AG10803 (cell line): ENCODE results near the gene NCK2.

Experiments used
- DNase-seq: peaks from one replicate; pipeline ENCODE4 v3.0.0; 2010; ENCODE audit warnings: low read depth
- H3K4me3 ChIP-seq: 2 replicates; pipeline ENCODE4 v1.5.1; 2011; ENCODE audit warnings: mild to moderate bottlenecking, low read length, control low read depth
- CTCF ChIP-seq: conservative IDR thresholded peaks from 2 replicates; pipeline ENCODE4 v1.5.1; 2011; ENCODE audit warnings: mild to moderate bottlenecking, low read length, control low read depth, inconsistent platforms

The NCK2 gene

GRCh38 chr2:105845976-105846375, 101.3 kb downstream of the NCK2 start:
- no peak overlapping the region for H3K4me3 ChIP-seq
- TF ChIP-seq CTCF, result no peak
- no peak for DNase-seq

GRCh38 chr2:105847056-105847455, 102.3 kb downstream of the NCK2 start:
- TF ChIP-seq CTCF, result no peak
- no peak for DNase-seq
- H3K4me3 ChIP-seq, result no peak overlapping the region

GRCh38 chr2:105848367-105848766, 103.7 kb downstream of the NCK2 start:
- no peak for TF ChIP-seq CTCF
- H3K4me3 ChIP-seq, result no peak overlapping the region
- DNase-seq, result no peak

- DNase-seq, result no peak
- no peak for TF ChIP-seq CTCF
- H3K4me3 ChIP-seq, result no peak overlapping the region
Measured at GRCh38 chr2:105849431-105850179, 104.9 kb downstream of the NCK2 start.

GRCh38 chr2:105852066-105852465, 107.4 kb downstream of the NCK2 start:
- no peak for TF ChIP-seq CTCF
- DNase-seq, result no peak
- no peak overlapping the region for H3K4me3 ChIP-seq

GRCh38 chr2:105853354-105854088, 108.8 kb downstream of the NCK2 start:
- DNase-seq, result no peak
- no peak for TF ChIP-seq CTCF
- H3K4me3 ChIP-seq, result no peak overlapping the region

GRCh38 chr2:105854972-105855371, 110.3 kb downstream of the NCK2 start:
- DNase-seq, result no peak
- TF ChIP-seq CTCF, result no peak
- H3K4me3 ChIP-seq, result no peak overlapping the region
